ENCODE data around the gene INTS7.
"Not testable (repeated sequence)": the region's sequence is repeated elsewhere in the genome, so short reads cannot be mapped to it uniquely, and the experiment has no call there.

Gene INTS7

DNA sequence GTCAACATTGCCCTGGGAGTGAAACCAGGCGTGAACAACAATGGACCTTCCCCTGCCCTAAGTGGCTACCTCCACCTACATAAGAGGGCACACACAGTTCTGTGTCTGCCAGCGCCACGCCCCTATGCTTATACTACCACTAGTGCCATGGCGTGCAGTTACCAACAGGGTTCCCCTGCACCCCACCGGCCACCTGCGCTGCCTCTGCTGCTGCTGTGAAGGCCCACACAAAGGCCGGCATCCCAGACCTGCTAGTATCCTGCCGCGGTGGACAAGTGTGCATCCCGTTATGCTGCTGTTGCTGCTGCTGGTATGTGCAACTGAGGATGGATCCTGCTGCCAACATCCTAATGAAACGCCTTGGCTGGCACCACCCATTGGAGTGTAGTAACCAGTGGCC is 75.7 kb downstream of the INTS7 start:
- no peak overlapping the region for H3K27ac ChIP-seq
- no peak overlapping the region for H3K4me3 ChIP-seq
- TF ChIP-seq CTCF (IDR thresholded peaks at IDR 0.05): no peak
- DNase-seq (ENCODE audit: low spot score): no peak

DNA sequence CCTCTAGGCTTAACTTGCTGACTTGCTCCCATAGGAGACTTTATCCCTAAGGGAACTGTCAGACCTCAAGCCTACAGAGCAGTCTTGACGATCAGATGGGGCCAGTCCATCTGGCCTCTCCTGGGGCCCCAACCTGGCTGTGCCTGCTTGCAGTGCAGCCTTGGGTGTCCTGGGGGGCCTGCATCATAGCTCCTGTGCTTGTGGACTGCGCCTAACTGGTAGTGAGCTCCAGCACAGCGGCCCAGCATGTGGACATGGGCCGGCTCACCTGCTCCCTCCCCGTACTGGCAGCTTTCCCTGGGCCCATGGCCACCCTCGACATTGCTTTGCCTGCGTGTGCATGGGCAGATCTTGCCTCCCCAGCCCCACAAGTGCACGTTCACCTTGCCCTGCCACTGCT is 76.1 kb downstream of the INTS7 start:
- no peak for DNase-seq (ENCODE audit: low spot score)
- H3K27ac ChIP-seq: no peak overlapping the region
- no peak overlapping the region for H3K4me3 ChIP-seq
- no peak for TF ChIP-seq CTCF (IDR thresholded peaks at IDR 0.05)

DNA sequence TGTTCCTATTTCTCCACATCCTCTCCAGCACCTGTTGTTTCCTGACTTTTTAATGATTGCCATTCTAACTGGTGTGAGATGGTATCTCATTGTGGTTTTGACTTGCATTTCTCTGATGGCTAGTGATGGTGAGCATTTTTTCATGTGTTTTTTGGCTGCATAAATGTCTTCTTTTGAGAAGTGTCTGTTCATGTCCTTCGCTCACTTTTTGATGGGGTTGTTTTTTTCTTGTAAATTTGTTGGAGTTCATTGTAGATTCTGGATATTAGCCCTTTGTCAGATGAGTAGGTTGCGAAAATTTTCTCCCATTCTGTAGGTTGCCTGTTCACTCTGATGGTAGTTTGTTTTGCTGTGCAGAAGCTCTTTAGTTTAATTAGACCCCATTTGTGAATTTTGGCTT is 81.3 kb downstream of the INTS7 start:
- not testable (repeated sequence) for H3K27ac ChIP-seq; H3K4me3 ChIP-seq; DNase-seq (ENCODE audit: low spot score)

GRCh38 chr1:211953543-211953942 is 81.8 kb downstream of the INTS7 start:
- H3K27ac ChIP-seq; H3K4me3 ChIP-seq; DNase-seq (ENCODE audit: low spot score): not testable (repeated sequence)

DNA sequence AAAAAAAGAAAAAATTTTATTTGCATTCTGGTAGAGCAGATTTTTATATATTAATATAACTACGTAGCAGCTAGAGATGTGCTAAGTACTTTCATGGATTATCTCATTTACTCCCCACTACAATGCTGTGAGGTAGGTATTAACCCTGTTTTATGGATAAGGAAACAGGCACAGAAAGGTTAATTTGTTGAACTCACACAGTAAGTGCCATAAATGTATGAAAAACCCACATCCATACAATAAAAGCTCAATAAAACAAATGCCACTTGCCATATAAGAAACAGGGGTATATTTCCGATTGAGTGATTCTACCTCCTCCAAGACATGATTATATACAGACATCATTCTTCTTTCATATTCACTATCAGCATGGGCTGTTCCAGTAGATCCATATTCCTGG is 83.1 kb downstream of the INTS7 start:
- TF ChIP-seq CTCF (IDR thresholded peaks at IDR 0.05): no peak
- DNase-seq (ENCODE audit: low spot score): no peak
- Histone ChIP-seq H3K4me3 (no peak overlapping the region), H3K27ac (no peak overlapping the region)

- no peak for TF ChIP-seq CTCF (IDR thresholded peaks at IDR 0.05)
- H3K4me3 ChIP-seq: no peak overlapping the region
- DNase-seq (ENCODE audit: low spot score): no peak
- no peak overlapping the region for H3K27ac ChIP-seq
These were observed 83.5 kb downstream of the INTS7 start for GRCh38 chr1:211951856-211952255.

- TF ChIP-seq CTCF (IDR thresholded peaks at IDR 0.05): no peak
- H3K27ac ChIP-seq: no peak overlapping the region
- H3K4me3 ChIP-seq: no peak overlapping the region
- no peak for DNase-seq (ENCODE audit: low spot score)
These were observed 87.0 kb downstream of the INTS7 start for GRCh38 chr1:211948377-211948776.

GRCh38 chr1:211947396-211948295 is 87.7 kb downstream of the INTS7 start:
- DNase-seq (ENCODE audit: low spot score): no peak
- TF ChIP-seq CTCF (IDR thresholded peaks at IDR 0.05): no peak
- Histone ChIP-seq H3K27ac (no peak overlapping the region), H3K4me3 (no peak overlapping the region)

Measured in coronary artery (tissue), 2 donors.